Measurements from ENCODE around the gene RNF7.
A peak's percentile ranks its signal among the peaks of the same experiment; 100 is the strongest.
"Not testable (repeated sequence)": the region's sequence is repeated elsewhere in the genome, so short reads cannot be mapped to it uniquely, and the experiment has no call there.

The RNF7 gene

DNA sequence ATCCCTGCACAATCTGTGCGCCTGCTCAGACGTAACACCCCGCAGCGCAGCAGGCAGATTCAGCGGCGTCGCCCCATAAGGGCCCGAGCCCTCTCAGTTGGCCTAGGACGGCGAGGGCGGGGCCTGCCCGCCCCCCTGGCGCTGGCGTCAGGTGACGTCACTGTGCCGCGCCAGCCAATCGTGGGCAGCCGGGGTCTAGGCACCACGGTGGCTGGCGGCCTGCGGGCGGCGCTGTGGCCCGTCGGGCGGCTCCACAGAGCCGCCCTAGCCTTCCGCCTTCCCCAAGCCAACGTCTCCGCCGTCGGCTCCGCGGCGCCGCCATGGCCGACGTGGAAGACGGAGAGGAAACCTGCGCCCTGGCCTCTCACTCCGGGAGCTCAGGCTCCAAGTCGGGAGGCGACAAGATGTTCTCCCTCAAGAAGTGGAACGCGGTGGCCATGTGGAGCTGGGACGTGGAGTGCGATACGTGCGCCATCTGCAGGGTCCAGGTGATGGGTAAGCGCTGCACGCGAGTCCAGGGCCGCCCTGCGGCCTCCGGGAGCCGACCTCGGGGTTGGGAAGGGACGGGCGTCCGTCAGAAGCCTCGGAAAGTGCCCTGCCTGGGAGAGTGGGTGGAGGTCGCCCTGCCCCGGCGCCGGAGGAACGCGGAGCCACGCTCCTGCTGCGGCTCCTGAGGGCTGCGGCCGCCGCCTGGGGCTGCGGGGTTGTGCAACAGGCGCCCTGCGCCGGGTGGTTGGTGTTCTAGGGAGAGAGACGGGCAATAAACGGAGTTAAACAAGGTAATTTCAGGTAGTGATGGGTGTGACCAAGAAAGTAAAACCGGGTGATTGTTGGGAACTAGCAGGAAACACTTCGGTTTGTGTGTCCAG, at the start of gene RNF7:
TSS of gene RNF7 (plus strand) at position 277 of the 869 bp plus-strand sequence. CDS start at position 321, 44 bp downstream.
- DNase-seq, result peak; percentile 98

DNA sequence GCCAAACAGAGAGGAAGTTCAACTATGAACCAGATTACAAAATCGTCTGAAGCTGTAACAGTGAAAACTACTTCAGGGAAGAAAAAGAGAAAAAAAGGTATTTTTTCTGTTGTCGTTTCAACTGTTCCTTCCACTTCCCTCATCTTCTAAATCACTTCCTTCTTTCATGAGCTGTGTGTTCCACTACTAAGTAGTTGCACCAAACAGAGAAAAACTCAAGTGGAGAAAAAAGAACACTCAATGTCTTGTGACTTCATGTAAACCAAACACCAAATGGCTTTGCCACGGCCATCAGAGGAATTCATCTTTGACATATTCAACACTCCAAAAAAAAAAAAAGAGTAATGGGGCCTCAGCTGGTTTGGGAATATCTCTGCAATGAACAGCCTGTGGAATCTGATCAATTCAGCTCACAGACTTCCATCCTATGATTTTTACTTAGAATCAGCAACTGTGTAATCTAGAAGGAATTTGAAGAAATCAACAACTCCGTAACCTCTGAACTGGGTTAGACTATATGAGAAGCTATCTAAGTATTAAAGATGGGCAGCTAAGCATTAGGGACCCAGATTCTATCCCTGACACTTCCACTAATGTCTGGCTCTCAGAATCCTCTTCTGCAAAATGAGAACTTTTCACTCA, 47.5 kb upstream of the RNF7 start:
- no peak for DNase-seq

DNA sequence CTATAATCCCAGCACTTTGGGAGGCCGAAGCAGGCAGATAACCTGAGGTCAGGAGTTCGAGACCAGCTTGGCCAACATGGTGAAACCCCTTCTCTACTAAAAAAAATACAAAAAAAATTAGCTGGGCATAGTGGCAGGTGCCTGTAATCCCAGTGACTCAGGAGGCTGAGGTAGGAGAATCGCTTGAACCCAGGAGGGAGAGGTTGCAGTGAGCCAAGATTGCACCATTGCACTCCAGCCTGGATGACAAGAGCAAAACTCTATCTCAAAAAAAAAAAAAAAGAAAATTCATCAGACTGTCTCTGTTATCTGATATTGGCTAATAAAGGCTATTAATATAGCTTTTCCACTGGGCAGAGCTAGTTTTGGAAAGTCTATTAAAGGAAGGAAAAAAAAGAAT, 46.6 kb upstream of the RNF7 start:
- DNase-seq, result not testable (repeated sequence)

DNA sequence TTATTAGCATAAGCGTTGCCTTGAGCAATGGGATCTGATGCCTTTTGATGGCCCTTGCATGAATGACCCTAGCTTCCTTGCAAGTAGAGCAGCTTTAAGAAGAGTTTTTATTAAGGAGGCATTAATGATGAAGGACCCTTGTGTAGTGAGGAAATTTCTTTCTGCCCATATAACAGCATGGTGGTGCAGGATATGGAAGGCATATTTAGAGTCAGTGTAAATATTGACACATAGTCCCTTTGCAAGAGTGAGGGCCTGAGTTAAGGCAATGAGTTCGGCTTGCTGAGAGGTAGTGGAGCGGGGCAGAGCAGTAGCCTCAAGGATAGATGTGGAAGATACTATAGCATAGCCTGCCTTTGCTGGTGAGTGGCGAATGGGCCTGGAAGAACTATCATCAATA, 45.1 kb upstream of the RNF7 start:
- not testable (repeated sequence) for DNase-seq

DNA sequence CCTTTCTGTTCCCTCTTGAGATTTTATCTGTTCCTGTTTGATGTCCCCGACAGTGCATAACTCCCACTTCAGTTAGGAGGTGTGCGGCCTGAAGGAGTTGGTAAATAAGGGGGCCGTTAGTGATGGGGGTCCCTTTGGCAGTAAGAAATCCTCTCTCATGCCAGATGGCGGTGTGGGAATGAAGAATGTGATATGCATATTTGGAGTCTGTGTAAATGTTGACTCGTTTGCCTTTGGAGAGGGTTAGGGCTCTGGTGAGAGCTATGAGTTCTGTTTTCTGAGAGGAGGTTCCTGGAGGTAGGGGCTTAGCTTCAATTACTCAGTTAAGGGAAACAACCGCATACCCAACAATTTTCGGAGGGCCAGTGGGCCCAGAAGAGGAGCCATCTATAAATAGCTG, 38.8 kb upstream of the RNF7 start:
- DNase-seq, result no peak

DNA sequence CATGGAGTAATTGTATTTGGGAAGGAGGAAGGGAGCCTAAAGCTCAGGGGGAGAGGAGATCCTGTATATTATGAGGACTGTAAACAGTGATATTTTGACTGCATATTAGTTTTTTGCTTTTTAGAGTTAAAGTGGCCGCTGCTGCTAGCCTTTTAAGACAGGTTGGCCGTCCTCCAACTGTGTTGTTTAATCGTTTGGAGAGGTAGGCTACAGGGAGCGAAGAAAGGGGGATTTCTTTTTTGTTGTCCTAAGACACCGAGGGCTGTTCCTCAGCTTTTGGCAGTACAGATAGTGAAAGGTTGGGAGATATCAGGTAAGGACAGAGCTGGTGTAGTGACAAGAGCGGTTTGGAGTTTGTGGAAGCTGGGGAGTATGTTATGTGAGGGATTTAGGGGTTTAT, 38.2 kb upstream of the RNF7 start:
- no peak for DNase-seq

DNA sequence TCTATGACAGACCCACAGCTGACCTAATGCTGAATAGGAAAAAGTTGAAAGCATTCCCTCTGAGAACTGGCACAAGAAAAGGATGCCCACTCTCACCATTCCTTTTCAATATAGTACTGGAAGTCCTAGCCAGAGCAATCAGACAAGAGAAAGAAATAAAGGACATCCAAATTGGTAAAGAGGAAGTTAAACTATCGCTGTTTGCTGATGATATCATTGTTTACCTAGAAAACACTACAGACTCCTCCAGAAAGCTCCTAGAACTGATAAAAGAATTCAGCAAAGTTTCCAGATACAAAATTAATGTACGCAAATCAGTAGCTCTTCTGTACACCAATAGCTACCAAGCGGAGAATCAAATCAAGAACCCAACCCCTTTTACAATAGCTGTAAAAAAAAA, 34.7 kb upstream of the RNF7 start:
- DNase-seq, result not testable (repeated sequence)

DNA sequence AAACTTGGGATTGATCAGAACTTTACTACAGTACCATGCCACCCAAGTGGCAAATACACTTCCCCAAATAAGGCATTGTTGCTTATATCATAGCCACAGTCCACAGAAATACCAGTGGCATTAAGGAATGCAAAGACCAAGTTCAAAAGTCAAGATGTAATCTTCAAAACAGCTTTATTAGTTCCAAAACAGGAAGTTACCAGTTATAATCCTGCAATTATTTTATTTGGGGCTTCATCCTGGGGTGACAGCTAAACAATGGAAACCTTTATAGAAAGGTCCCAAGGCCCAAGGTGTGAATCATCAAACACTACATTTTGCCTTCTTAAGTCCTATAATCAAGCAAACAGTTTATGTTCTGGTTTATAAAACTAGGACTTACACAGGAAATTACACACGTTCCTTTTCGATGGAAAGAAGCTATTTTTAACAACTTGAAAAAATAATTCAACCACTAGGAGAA, 30.3 kb upstream of the RNF7 start:
- DNase-seq, result no peak

DNA sequence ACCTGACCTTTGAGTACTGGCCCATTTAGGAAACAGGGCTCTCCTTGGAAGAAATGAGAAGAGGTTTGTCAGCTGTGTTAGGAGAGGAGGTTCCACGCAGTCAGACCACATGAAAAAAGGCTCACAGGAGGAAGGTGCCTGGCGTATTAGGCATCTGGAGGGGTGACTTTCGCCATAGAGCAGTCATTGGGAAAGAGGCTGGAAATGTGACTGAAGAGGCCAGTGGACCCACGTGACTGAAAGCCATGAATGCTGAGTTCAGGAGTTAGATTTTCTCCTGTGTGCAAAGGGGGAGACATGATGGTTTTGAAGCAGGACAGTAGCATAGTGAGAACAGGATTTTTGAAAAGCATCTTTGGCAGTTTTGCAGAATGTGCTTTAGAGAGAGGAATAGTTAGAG, 29.7 kb upstream of the RNF7 start:
- DNase-seq, result no peak

DNA sequence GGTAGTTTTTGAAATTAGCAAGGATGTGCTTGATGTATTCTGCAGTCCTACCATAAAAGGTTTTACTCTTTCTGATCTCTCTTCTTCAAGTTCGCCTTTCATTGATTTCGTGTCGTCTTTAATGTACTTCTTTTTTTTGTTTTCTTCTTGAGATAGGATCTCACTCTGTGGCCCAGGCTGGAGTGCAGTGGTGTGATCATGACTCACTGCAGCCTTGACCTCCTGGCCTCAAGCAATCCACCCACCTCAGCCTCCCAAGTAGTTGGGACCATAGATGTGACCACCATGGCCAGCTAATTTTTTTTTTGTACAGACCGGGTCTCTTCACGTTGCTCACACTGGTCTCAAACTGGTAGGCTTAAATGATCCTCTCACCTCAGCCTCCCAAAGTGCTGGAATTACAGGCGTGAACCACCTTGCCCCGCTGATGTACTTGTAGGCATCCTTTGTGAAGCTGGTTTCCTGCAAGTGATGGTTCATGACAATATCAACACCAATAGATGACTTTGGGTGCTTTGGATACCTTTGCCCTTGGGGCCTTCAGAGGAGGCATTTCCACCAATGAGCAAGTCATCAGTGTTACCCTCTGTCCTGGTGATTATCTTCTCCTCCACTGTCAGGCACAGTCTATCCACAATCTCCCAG, 28.9 kb upstream of the RNF7 start:
- DNase-seq, result no peak

DNA sequence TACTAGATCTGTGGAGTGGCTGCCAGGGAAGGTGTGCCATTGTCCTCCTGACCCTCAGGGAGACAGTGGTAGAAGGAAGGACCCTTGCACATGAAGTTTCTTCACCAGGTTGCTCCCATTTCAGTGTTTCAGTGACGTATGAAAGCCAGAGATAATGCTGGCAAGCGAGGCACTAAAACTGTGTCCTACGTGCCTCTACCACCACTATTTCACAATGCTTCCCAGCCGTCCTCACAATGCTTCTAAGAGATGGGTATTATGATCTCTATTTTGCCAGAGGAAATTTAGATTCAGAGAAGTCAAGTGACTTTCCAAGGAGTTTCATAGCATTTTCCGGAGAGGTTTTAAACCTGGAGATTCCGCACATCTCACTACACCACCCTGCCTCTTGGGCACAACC, 28.0 kb upstream of the RNF7 start:
- no peak for DNase-seq

DNA sequence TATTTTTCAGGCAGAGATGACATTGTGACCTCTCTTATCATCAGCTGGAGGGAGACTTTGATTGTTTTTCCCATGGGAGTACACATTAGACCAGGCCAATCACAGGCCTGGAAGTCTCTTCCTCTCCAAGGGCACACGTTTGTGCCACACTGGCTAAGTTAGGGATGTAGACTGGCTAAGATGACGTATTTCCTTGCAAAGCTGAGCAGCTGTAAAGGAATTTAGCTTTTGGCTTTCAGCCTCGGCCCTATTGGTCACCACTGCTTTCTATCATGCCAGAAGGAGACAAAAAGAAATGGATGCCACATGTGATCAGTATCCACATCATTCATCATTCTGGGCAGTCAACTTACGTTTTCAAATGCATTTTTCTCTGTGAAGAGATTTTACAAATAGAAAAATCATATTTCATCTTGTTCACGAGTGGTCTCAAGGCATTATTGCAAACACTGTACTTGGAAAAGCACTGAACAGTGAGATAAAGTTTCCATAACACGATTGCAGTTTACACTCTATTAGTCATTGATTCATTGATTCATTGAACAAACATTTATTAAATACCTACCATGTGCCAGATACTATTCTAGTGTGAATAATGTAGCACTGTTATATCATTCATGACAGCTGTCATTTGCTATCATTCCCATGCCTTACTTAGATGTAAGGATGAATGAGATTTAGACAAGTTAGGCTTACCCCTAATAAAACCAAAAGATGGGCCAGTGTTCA, 27.0 kb upstream of the RNF7 start:
- no peak for DNase-seq

DNA sequence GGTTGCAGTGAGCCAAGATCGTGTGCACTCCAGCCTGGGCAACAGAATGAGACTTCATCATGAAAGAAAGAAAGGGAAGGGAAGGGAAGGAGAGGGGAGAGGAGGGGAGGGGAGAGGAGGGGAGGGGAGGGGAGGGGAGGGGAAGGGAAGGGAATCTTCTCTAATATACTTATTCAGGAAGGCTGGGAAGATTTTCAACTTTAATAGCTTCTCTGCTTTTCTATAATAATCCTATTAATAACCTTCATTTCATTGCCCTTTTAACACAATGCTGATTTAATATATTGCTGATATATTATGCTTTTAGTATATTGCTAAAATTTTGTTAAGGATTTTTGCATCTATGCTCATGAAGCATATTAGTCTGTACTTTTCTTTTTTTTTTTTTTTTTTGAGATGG, 23.4 kb upstream of the RNF7 start:
- no peak for DNase-seq

DNA sequence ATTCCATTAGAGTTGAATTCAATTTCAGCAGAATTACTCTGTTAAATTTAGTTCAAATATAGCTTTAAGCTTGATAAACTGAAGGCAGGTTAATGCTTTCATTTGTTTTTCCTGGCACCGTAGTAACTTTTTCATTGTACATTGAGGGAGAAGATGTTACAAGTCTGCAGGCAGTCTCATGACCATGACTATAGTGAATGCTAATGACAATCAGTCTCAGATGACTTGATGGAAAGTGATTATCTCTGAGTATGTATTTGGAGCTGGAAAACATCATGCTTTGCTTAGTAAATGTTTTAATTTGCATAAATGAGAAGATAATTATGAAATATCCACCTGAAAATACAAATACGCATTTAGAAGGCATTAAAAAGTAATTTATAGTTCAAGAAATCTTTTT, 16.0 kb upstream of the RNF7 start:
- DNase-seq, result no peak

DNA sequence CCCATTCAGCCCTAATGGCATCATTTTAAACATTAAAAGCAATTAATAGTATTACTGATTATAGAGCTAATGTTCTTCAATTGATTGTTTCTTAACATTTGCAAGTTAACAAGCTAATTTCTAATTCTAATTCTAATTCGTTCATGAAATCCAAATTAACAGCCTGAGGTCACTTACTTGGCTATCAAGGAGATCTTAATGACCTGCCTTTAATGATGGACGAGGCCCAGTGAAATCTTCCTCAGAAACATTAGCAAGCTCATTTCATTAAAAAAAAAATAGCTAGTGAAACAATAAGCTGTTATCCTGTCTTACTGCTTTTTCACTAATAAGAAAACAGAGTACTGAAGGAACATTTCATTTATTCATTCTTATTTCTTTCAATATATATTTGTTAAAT, 15.4 kb upstream of the RNF7 start:
- no peak for DNase-seq

DNA sequence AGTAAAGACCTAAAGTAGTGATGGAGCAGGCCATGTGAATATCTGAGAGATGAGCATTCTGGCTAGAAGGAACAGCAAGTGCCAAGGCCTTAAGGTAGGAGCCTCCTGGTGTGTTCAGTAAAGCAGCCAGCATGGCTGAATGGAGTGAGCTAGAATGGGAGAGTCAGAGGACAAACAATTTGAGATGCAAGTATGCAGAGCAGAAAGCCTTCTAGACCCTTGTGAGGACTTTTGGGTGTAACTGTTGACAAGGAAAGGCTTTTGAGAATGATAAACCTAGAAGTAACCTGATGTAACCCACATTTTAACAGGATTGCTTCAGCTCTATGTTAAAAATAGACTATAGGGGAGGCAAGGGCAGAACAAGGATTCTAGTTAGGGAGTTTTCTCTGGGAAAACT, 14.8 kb upstream of the RNF7 start:
- DNase-seq, result no peak

DNA sequence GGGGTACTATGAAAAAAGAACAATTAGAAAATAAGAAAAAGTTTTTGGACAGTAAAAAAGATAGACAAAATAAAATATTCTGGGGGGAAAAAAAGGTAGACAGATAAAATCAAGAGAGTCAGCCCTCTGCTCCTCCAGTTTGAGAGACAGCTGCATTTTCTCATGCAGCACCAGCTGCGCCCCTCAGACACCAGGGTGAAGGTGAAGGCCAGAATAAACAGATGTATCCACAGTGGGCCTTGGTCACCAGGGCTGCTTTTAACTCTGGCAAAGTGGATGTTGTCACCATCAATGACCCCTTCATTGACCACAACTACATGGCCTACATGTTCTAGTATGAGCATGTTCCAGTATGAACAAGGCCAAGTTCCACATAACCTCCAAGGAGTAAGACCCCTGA, 13.9 kb upstream of the RNF7 start:
- DNase-seq, result no peak

DNA sequence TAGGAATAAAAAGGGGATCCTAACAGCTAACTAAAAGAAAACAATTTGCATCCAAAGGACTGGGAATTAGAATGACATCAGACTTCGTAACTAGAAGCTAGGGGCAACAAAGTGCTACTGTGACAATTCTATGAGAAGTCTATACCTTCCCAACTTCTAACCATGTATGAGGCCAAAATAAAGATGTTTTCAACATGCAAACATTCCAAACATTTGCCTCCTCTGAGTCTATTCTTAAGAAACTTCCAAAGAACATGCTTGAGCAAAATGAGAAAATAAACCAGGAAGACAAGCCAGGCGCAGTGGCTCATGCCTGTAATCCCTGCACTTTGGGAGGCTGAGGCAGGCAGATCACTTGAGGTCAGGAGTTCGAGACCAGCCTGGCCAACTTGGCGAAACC, 13.1 kb upstream of the RNF7 start:
- no peak for DNase-seq

DNA sequence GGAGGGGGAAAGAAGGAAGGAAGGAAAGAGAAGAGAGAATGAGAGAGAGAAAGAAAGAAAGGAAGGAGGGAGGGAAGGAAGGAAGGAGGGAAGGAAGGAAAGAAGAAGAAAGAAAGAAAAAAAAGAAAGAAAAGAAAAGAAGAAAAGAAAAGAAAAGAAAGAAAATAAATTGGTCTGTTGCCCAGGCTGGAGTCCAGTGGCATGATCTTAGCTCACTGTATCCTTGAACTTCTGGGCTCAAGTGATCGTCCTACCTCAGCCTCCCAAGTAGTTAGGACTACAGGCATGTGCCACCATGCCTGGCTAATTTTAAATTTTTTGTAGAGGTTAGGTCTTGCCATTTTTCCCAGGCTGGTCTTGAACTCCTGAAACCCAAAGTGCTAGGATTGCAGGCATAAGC, 11.6 kb upstream of the RNF7 start:
- no peak for DNase-seq

DNA sequence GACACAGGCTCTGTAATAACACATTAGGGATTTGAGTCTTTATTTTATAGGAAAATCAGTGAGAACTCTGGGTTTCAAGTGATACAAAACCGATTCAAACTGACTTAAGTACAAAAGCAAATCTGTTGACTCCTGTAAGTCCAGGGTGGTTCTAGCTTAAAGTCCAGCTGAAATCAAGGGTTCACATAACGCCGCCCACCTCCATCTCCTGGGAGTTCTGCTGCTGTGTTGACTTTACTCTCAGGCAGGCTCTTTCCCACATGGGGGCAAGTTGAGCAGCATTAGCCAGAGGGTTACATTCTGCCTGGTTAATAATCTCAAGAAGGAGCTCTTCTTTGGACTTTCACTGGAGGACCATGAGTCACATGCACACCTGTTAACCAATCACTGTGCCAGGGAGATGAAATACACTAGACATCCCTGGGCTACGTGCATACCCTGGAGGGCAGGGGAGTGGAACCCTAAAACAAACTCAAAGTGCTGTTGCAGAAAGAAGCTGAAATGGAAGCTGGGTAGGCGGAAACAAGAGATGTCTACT, 9.7 kb upstream of the RNF7 start:
- DNase-seq, result no peak

DNA sequence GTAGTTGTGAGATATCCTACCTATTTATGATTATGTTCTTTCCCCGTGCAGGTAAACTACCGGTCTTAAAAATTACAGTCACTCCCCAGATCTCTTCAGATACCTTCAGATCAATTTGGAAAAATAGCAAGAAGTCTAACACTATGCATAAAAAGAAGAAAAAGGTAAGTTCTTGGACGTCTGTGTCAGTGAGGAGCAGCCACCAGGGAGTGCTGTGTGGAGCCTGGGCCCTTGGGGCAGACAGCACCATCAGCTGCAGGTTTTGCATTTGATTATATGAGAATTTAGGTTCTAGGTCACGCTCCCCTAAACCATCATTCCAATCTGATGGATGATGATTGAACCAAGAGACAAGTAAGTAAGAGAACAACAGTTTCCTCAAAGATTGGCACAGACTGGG, 8.9 kb upstream of the RNF7 start:
- no peak for DNase-seq

DNA sequence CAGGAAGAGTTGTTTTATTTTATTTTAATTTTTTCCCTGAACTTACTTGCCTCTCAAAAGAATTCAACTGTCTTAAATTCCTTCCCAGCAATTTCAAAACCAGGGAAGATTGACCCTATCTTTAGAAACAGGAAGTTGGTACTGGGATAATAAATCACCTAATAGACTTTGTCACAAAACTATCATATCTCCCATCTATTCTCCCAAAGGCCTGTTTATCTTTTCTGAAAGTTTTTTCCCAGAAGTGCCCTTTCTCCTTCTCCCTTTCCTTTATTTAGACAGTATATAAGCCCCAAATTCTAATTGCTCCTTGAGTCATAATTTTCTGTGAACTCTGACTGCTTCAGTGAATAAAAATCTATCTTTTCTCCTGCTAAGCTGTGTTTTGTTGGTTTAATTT, 2.9 kb upstream of the RNF7 start:
- DNase-seq, result no peak

Measured in activated CD8-positive, alpha-beta memory T cell treated with anti-CD3 and anti-CD28 coated beads for 24 hours (primary cell).